Omental fat pad (tissue), 4 donors: ENCODE results near the gene PITHD1. TPM values are rescaled to one million over a fixed set of nuclear protein-coding genes. Genes with fewer than 3 reads are reported as not detected.
"Not testable (repeated sequence)": the region's sequence is repeated elsewhere in the genome, so short reads cannot be mapped to it uniquely, and the experiment has no call there.

ENCODE experiments used
- ATAC-seq: fragments of 150-250 bp; one replicate; pipeline ENCODE4 v1.9.1; 2016; ENCODE audit warnings: mild to moderate bottlenecking, moderate library complexity; ENCODE audit not compliant: low FRiP score
- DNase-seq: peaks from one replicate; pipeline ENCODE4 v3.0.0-alpha.2; 2019; ENCODE audit warnings: low spot score
- CTCF ChIP-seq, 3 donors: fragments of 450-650 bp; IDR thresholded peaks; one replicate each; pipeline ENCODE4 v1.5.1; 2016 to 2017; ENCODE audit warnings: antibody characterized with exemption in 3 of 3, mild to moderate bottlenecking in 3 of 3, moderate library complexity in 2 of 3
- total RNA-seq, 4 donors: library from RNA; depleted of rRNA; stranded (reverse); fragments of >200 nt; gene quantifications; one replicate each; pipeline ENCODE4 v1.1.0, GENCODE V29; 2016

PITHD1 gene
- total RNA-seq, 4 donors from 2014 or later = 44.3 to 58.8 (median 51.7) TPM

- no peak for TF ChIP-seq CTCF (IDR thresholded peaks at IDR 0.05)
- no peak for DNase-seq
- no peak for ATAC-seq
Measured at GRCh38 chr1:23774174-23774880, 3.9 kb upstream of the PITHD1 start.

GRCh38 chr1:23776217-23776616 is 2.0 kb upstream of the PITHD1 start:
- TF ChIP-seq CTCF (IDR thresholded peaks at IDR 0.05) = no peak
- ATAC-seq (no peak), DNase-seq (no peak)

- no peak for ATAC-seq
- TF ChIP-seq CTCF (IDR thresholded peaks at IDR 0.05) = no peak
Measured at GRCh38 chr1:23779826-23780371, 1.7 kb downstream of the PITHD1 start.

GRCh38 chr1:23783141-23783540 is 4.9 kb downstream of the PITHD1 start:
- not testable (repeated sequence) for ATAC-seq, DNase-seq

More at GRCh38 chr1:23779826-23780371, 1.7 kb downstream of the PITHD1 start:
- DNase-seq = no peak

- no peak for DNase-seq
- no peak for TF ChIP-seq CTCF (IDR thresholded peaks at IDR 0.05)
- ATAC-seq = no peak
Measured at GRCh38 chr1:23784846-23785245, 6.6 kb downstream of the PITHD1 start.

GRCh38 chr1:23787701-23788100 is 9.5 kb downstream of the PITHD1 start:
- ATAC-seq = no peak
- DNase-seq = no peak
- TF ChIP-seq CTCF (IDR thresholded peaks at IDR 0.05) = no peak

GRCh38 chr1:23788695-23789094 is 10.5 kb downstream of the PITHD1 start:
- DNase-seq (no peak), ATAC-seq (no peak)
- TF ChIP-seq CTCF (IDR thresholded peaks at IDR 0.05) = no peak
